Naive thymus-derived CD4-positive, alpha-beta T cell (primary cell): Measurements from ENCODE around the gene CREB3L1. TPM values are rescaled to one million over a fixed set of nuclear protein-coding genes. Genes with fewer than 3 reads are reported as not detected.

Experiments
- ATAC-seq: fragments of 150-1000 bp; cut with Tn5 transposase; 2 replicates; pipeline ENCODE4 v1.10.0; 2021; ENCODE audit warnings: mild to moderate bottlenecking, moderate library complexity
- CTCF ChIA-PET: fragments of 350-600 bp; sonication (Branson Sonifier 250); formaldehyde crosslinking; loops from one replicate; lab custom pipeline; 2021; ENCODE audit warnings: antibody characterized with exemption; lab: Charles Lee
- POLR2A ChIA-PET: fragments of 350-600 bp; sonication (Branson Sonifier 250); formaldehyde crosslinking; loops from one replicate; lab custom pipeline; 2021; ENCODE audit warnings: antibody characterized with exemption, inconsistent platforms; lab: Charles Lee
- DNase-seq, 9 donors: peaks; one replicate each; pipeline versions ENCODE4 v3.0.0 to v3.0.0-alpha.2; 2020 to 2022; ENCODE audit warnings: mixed read lengths in 1 of 9
- H3K27ac ChIP-seq: one replicate; pipeline ENCODE4 v1.7.0; 2013; ENCODE audit warnings: mild to moderate bottlenecking, low read depth, low read length, moderate library complexity
- H3K27me3 ChIP-seq, 2 donors: one replicate each; pipeline ENCODE4 v1.7.0; 2013; ENCODE audit warnings: low read length in 2 of 2, mild to moderate bottlenecking in 2 of 2, moderate library complexity in 2 of 2; ENCODE audit not compliant: control insufficient read depth in 2 of 2, insufficient read depth in 2 of 2
- H3K36me3 ChIP-seq, 3 experiments: 1 replicate in 2 of 3; 2 replicates in 1 of 3; pipeline ENCODE4 v1.7.0; 2013; ENCODE audit warnings: low read length in 3 of 3, mild to moderate bottlenecking in 3 of 3, moderate library complexity in 1 of 3; ENCODE audit not compliant: insufficient read depth in 3 of 3, control insufficient read depth in 2 of 3
- H3K4me1 ChIP-seq, 2 donors: one replicate each; pipeline ENCODE4 v1.7.0; 2013; ENCODE audit warnings: low read length in 2 of 2, mild to moderate bottlenecking in 2 of 2, moderate library complexity in 1 of 2; ENCODE audit not compliant: control insufficient read depth in 2 of 2, insufficient read depth in 2 of 2
- H3K4me3 ChIP-seq: 2 replicates; pipeline ENCODE4 v1.7.0; 2013; ENCODE audit warnings: mild to moderate bottlenecking, low read length
- H3K9me3 ChIP-seq, 3 experiments: 1 replicate in 2 of 3; 2 replicates in 1 of 3; pipeline ENCODE4 v1.7.0; 2013; ENCODE audit warnings: low read length in 3 of 3; ENCODE audit not compliant: control insufficient read depth in 2 of 3
- H3K27ac Mint-ChIP-seq, 9 donors: one replicate each; pipeline ENCODE4 v1.8.0; 2020 to 2022; ENCODE audit warnings: mixed read lengths in 9 of 9, mild to moderate bottlenecking in 8 of 9, moderate library complexity in 5 of 9, inconsistent platforms in 2 of 9
- H3K27me3 Mint-ChIP-seq, 5 donors: one replicate each; pipeline ENCODE4 v1.8.0; 2021 to 2022; ENCODE audit warnings: mixed read lengths in 5 of 5, mild to moderate bottlenecking in 1 of 5
- H3K36me3 Mint-ChIP-seq, 5 donors: one replicate each; pipeline ENCODE4 v1.8.0; 2020 to 2022; ENCODE audit warnings: mixed read lengths in 5 of 5, mild to moderate bottlenecking in 3 of 5, inconsistent platforms in 1 of 5
- H3K4me1 Mint-ChIP-seq, 7 donors: one replicate each; pipeline ENCODE4 v1.8.0; 2020 to 2022; ENCODE audit warnings: mixed read lengths in 7 of 7, mild to moderate bottlenecking in 3 of 7, inconsistent platforms in 1 of 7
- H3K4me3 Mint-ChIP-seq, 10 donors: one replicate each; pipeline ENCODE4 v1.8.0; 2020 to 2022; ENCODE audit warnings: mild to moderate bottlenecking in 10 of 10, mixed read lengths in 10 of 10, moderate library complexity in 6 of 10, inconsistent platforms in 2 of 10
- H3K9me3 Mint-ChIP-seq, 11 donors: one replicate each; pipeline ENCODE4 v1.8.0; 2020 to 2022; ENCODE audit warnings: mixed read lengths in 11 of 11, mild to moderate bottlenecking in 4 of 11, inconsistent platforms in 1 of 11, moderate library complexity in 1 of 11
- intact Hi-C, 2 donors: fragments of 100-400 bp; cut with micrococcal nuclease; formaldehyde crosslinking; loops; one replicate each; pipeline ENCODE4 v1.15.1; 2023
- polyA plus RNA-seq, 2 donors: library from polyadenylated mRNA; unstranded; fragments of 300-500 nt; fragmentation: Illumina TruSeq; gene quantifications; one replicate each; pipeline ENCODE4 v1.2.3, GENCODE V29; 2021
- total RNA-seq, 6 experiments: library from RNA in 5 of 6; stranded (reverse) in 5 of 6; gene quantifications; 1 replicate in 5 of 6; 2 replicates in 1 of 6; pipeline ENCODE4 v1.2.3 and lab custom pipeline; 2021 to 2026

CREB3L1 gene
- total and polyA plus RNA-seq, 7 experiments from 2014 or later = not detected

- CTCF ChIA-PET = interaction anchor here (2.6 to 9.7 kb wide), 5 partner anchors 9 to 39 kb away, joined by 5 to 112 read pairs (median 42); partner anchors contain the start of gene DGKZ
- Histone ChIP-seq H3K4me3 (peak overlapping the region; percentile 66), H3K9me3 (no peaks in the 10 kb centered on the region), H3K4me1 (peaks cover 29 to 84% of the 10 kb centered on the region in 2 donors), H3K36me3 (no peaks in the 10 kb centered on the region), H3K27ac (peak overlapping the region; percentile 71), H3K27me3 (peaks cover 0 to 3% of the 10 kb centered on the region in 2 donors)
- POLR2A ChIA-PET = interaction anchor here (0.9 to 12.0 kb wide), 4 partner anchors 12 to 337 kb away, joined by 3 to 444 read pairs (median 7); partner anchors contain the start of gene DGKZ
- peaks cover 48 to 90% (median 83%) of the 10 kb centered on the region in 7 donors for H3K4me1 Mint-ChIP-seq
- DNase-seq (no peak), ATAC-seq (no peak)
- intact Hi-C loops = no loop called here
- H3K9me3 Mint-ChIP-seq = peaks cover 0 to 2% (median 0%) of the 10 kb centered on the region in 11 donors
- peaks cover 0 to 51% (median 0%) of the 10 kb centered on the region in 5 donors for H3K27me3 Mint-ChIP-seq
- H3K27ac Mint-ChIP-seq = peak overlapping the region in 8 of 9 donors; percentile 86 to 98 (median 92)
- peaks cover 0 to 10% (median 0%) of the 10 kb centered on the region in 5 donors for H3K36me3 Mint-ChIP-seq
- peak overlapping the region in 9 of 10 donors; percentile 81 to 97 (median 91) for H3K4me3 Mint-ChIP-seq
Measured at GRCh38 chr11:46334211-46334610, 56.7 kb downstream of the CREB3L1 start.

- H3K27me3 ChIP-seq = peaks cover 0 to 3% of the 10 kb centered on the region in 2 donors
- ChIA-PET CTCF (interaction anchor here (0.9 to 9.7 kb wide), 3 partner anchors 8 to 17 kb away, joined by 3 to 112 read pairs (median 95); partner anchors contain the start of gene DGKZ), POLR2A (interaction anchor here (0.6 to 12.0 kb wide), 4 partner anchors 11 to 29 kb away, joined by 3 to 444 read pairs (median 5); partner anchors contain the start of gene DGKZ)
Measured at GRCh38 chr11:46335271-46335670, 57.8 kb downstream of the CREB3L1 start.

GRCh38 chr11:46335890-46336562 lies 58.6 kb downstream of the CREB3L1 start:
- Histone ChIP-seq H3K36me3 (no peaks in the 10 kb centered on the region), H3K4me3 (no peak overlapping the region), H3K9me3 (no peaks in the 10 kb centered on the region), H3K27ac (peak overlapping the region; percentile 52), H3K4me1 (peaks cover 20 to 83% of the 10 kb centered on the region in 2 donors), H3K27me3 (peaks cover 0 to 3% of the 10 kb centered on the region in 2 donors)
- peaks cover 0 to 2% (median 0%) of the 10 kb centered on the region in 11 donors for H3K9me3 Mint-ChIP-seq
- peak overlapping the region in 9 of 10 donors; percentile 67 to 97 (median 86) for H3K4me3 Mint-ChIP-seq
- intact Hi-C loops = no loop called here
- peaks cover 40 to 90% (median 82%) of the 10 kb centered on the region in 7 donors for H3K4me1 Mint-ChIP-seq
- H3K36me3 Mint-ChIP-seq = peaks cover 0 to 10% (median 0%) of the 10 kb centered on the region in 5 donors
- POLR2A ChIA-PET = interaction anchor here (0.5 to 12.0 kb wide), 4 partner anchors 11 to 211 kb away, joined by 3 to 444 read pairs (median 5); partner anchors contain the start of gene DGKZ
- H3K27me3 Mint-ChIP-seq = peaks cover 0 to 34% (median 0%) of the 10 kb centered on the region in 5 donors
- ATAC-seq (no peak), DNase-seq (no peak)
- CTCF ChIA-PET = interaction anchor here (0.9 to 9.7 kb wide), 4 partner anchors 8 to 20 kb away, joined by 3 to 112 read pairs (median 50); partner anchors contain the start of gene DGKZ
- H3K27ac Mint-ChIP-seq = peak overlapping the region; percentile 68 to 97 (median 90)

More at GRCh38 chr11:46335271-46335670, 57.8 kb downstream of the CREB3L1 start:
- H3K27ac Mint-ChIP-seq = peak overlapping the region in 8 of 9 donors; percentile 48 to 97 (median 90)
- DNase-seq (peak in 1 of 9 donors; percentile 59), ATAC-seq (no peak)
- peaks cover 0 to 10% (median 0%) of the 10 kb centered on the region in 5 donors for H3K36me3 Mint-ChIP-seq
- H3K9me3 Mint-ChIP-seq = peaks cover 0 to 2% (median 0%) of the 10 kb centered on the region in 11 donors
- Histone ChIP-seq H3K4me3 (no peak overlapping the region), H3K36me3 (no peaks in the 10 kb centered on the region), H3K9me3 (no peaks in the 10 kb centered on the region), H3K27ac (peak overlapping the region; percentile 52), H3K4me1 (peaks cover 27 to 84% of the 10 kb centered on the region in 2 donors)
- intact Hi-C loops = no loop called here
- peaks cover 47 to 90% (median 83%) of the 10 kb centered on the region in 7 donors for H3K4me1 Mint-ChIP-seq
- H3K4me3 Mint-ChIP-seq = peak overlapping the region in 9 of 10 donors; percentile 81 to 97 (median 91)
- H3K27me3 Mint-ChIP-seq = peaks cover 0 to 41% (median 0%) of the 10 kb centered on the region in 5 donors

GRCh38 chr11:46336563-46337180 lies 59.2 kb downstream of the CREB3L1 start:
- Mint-ChIP-seq H3K36me3 (peaks cover 0 to 10% (median 0%) of the 10 kb centered on the region in 5 donors), H3K9me3 (peaks cover 0 to 2% (median 0%) of the 10 kb centered on the region in 11 donors), H3K27ac (peak overlapping the region in 8 of 9 donors; percentile 82 to 97 (median 92)), H3K4me1 (peaks cover 39 to 90% (median 82%) of the 10 kb centered on the region in 7 donors), H3K27me3 (peaks cover 0 to 28% (median 0%) of the 10 kb centered on the region in 5 donors), H3K4me3 (peak overlapping the region; percentile 54 to 86 (median 80))
- ChIA-PET POLR2A (interaction anchor here (12.0 kb wide), 1 partner anchor 10 kb away, joined by 444 read pairs; the partner anchor contains the start of gene DGKZ), CTCF (interaction anchor here (1.6 to 9.7 kb wide), 2 partner anchors 16 to 21 kb away, joined by 6 to 112 read pairs; no protein-coding TSS in a partner anchor)
- Histone ChIP-seq H3K9me3 (no peaks in the 10 kb centered on the region), H3K27ac (no peak overlapping the region), H3K27me3 (peaks cover 0 to 3% of the 10 kb centered on the region in 2 donors), H3K36me3 (no peaks in the 10 kb centered on the region), H3K4me3 (no peak overlapping the region), H3K4me1 (peaks cover 13 to 83% of the 10 kb centered on the region in 2 donors)
- intact Hi-C loops = no loop called here
- peak in 5 of 9 donors; percentile 41 to 58 (median 44) for DNase-seq
- ATAC-seq = peak; percentile 31

- no peaks in the 10 kb centered on the region for H3K9me3 ChIP-seq
- H3K27ac ChIP-seq = no peak overlapping the region
- ChIA-PET CTCF (no interaction called here), POLR2A (interaction anchor here (0.6 to 17.3 kb wide), 4 partner anchors 6 to 20 kb away, joined by 3 to 444 read pairs (median 224); partner anchors contain the start of gene DGKZ)
- H3K4me3 ChIP-seq = no peak overlapping the region
- peaks cover 0 to 10% (median 0%) of the 10 kb centered on the region in 5 donors for H3K36me3 Mint-ChIP-seq
- H3K4me1 ChIP-seq = peaks cover 5 to 86% of the 10 kb centered on the region in 2 donors
- peak overlapping the region in 9 of 10 donors; percentile 22 to 91 (median 55) for H3K4me3 Mint-ChIP-seq
- no peaks in the 10 kb centered on the region for H3K36me3 ChIP-seq
- H3K27me3 ChIP-seq = peaks cover 0 to 3% of the 10 kb centered on the region in 2 donors
- intact Hi-C loops = no loop called here
- peaks cover 0 to 19% (median 0%) of the 10 kb centered on the region in 5 donors for H3K27me3 Mint-ChIP-seq
- peak overlapping the region in 8 of 9 donors; percentile 50 to 90 (median 82) for H3K27ac Mint-ChIP-seq
- H3K9me3 Mint-ChIP-seq = peaks cover 0 to 2% (median 0%) of the 10 kb centered on the region in 11 donors
- peaks cover 46 to 95% (median 88%) of the 10 kb centered on the region in 7 donors for H3K4me1 Mint-ChIP-seq
- DNase-seq = no peak
- no peak for ATAC-seq
Measured at GRCh38 chr11:46337626-46338345, 60.3 kb downstream of the CREB3L1 start.
